Aorta (tissue), 5 donors: ENCODE results near the gene ZNF277. TPM values are rescaled to one million over a fixed set of nuclear protein-coding genes. Genes with fewer than 3 reads are reported as not detected.

Experiments
- ATAC-seq: fragments of 200-7000 bp; cut with Tn5 transposase; one replicate; pipeline ENCODE4 v1.9.1; 2022; ENCODE audit warnings: moderate library complexity; ENCODE audit not compliant: low FRiP score
- DNase-seq, 2 donors: peaks; one replicate each; pipeline ENCODE4 v3.0.0-alpha.2; 2020
- H3K27ac ChIP-seq, 2 donors: one replicate each; pipeline ENCODE4 v1.5.1; 2013; ENCODE audit warnings: low read length in 2 of 2, mild to moderate bottlenecking in 2 of 2, moderate library complexity in 2 of 2, control low read depth in 1 of 2, inconsistent platforms in 1 of 2, low read depth in 1 of 2
- H3K27me3 ChIP-seq, 2 donors: one replicate each; pipeline ENCODE4 v1.6.1; 2013; ENCODE audit warnings: control low read depth in 1 of 2, low read length in 1 of 2, mild to moderate bottlenecking in 1 of 2, moderate library complexity in 1 of 2; ENCODE audit not compliant: insufficient read depth in 2 of 2, control insufficient read depth in 1 of 2
- H3K36me3 ChIP-seq, 2 donors: one replicate each; pipeline ENCODE4 v1.6.1; 2013; ENCODE audit warnings: control low read depth in 1 of 2, low read length in 1 of 2, mild to moderate bottlenecking in 1 of 2; ENCODE audit not compliant: insufficient read depth in 2 of 2, control insufficient read depth in 1 of 2
- H3K4me1 ChIP-seq, 2 donors: one replicate each; pipeline ENCODE4 v1.6.1; 2013; ENCODE audit warnings: low read length in 2 of 2, control low read depth in 1 of 2, mild to moderate bottlenecking in 1 of 2, moderate library complexity in 1 of 2; ENCODE audit not compliant: insufficient read depth in 2 of 2, control insufficient read depth in 1 of 2
- H3K4me3 ChIP-seq, 2 donors: one replicate each; pipeline ENCODE4 v1.5.1; 2013; ENCODE audit warnings: low read length in 2 of 2, control low read depth in 1 of 2, mild to moderate bottlenecking in 1 of 2
- H3K9me3 ChIP-seq: one replicate; pipeline ENCODE4 v1.6.1; 2013; ENCODE audit warnings: mild to moderate bottlenecking, low read length; ENCODE audit not compliant: control insufficient read depth
- WGBS, 2 donors: extraction: QIAGEN DNeasy Blood & Tissue Kit; methylation state at CpG; one replicate each; pipeline ENCODE4 v1.1.7; 2013; 5-methylcytosine and 5-hydroxymethylcytosine counted together
- intact Hi-C, 2 donors: fragments of 100-400 bp; cut with DNase I; formaldehyde crosslinking; loops; one replicate each; pipeline versions ENCODE4 v1.14.2 to v1.15.0; 2022
- polyA plus RNA-seq, 2 donors: library from polyadenylated mRNA; stranded (reverse); fragments of 200-250 nt; gene quantifications; one replicate each; pipeline ENCODE4 v1.2.3, GENCODE V29; 2013
- total RNA-seq, 2 donors: library from RNA; stranded (reverse); fragmentation: NEBNext Ultra II Directional; extraction: Animal tissue kit (Norgen Biotek cat#: 25700); gene quantifications; one replicate each; pipeline ENCODE4 v1.2.1, GENCODE V29; 2021
- donor health status: healthy with polysubstance abuse.
- donor health status: Bipolar disorder and iron deficiency.
- donor health status: DM: no; HTN: no; CAD: no.
- donor health status: DM: no; HTN: no; CAD: no.
- donor health status: DM: yes; HTN: yes; CAD: no.

ZNF277 gene
- total and polyA plus RNA-seq, 4 donors = 17.8 to 41.6 (median 21.0) TPM

- WGBS, 2 donors = 93 to 95% methylated on average over 4 of the region's 4 CpGs
- intact Hi-C loops = no loop called here
- Histone ChIP-seq H3K9me3 (no peaks in the 10 kb centered on the region), H3K4me3 (no peak overlapping the region), H3K4me1 (peaks cover 0 to 2% of the 10 kb centered on the region in 2 donors), H3K36me3 (no peaks in the 10 kb centered on the region), H3K27me3 (no peaks in the 10 kb centered on the region), H3K27ac (no peak overlapping the region)
- ATAC-seq = no peak
- DNase-seq = no peak
Observed at GRCh38 chr7:112226701-112227276, 20.3 kb downstream of the ZNF277 start.

GRCh38 chr7:112228632-112229031 lies 22.1 kb downstream of the ZNF277 start:
- intact Hi-C loops = no loop called here
- WGBS, 2 donors = 94 to 95% methylated on average over 2 of the region's 2 CpGs
- Histone ChIP-seq H3K36me3 (no peaks in the 10 kb centered on the region), H3K4me1 (peaks cover 0 to 2% of the 10 kb centered on the region in 2 donors), H3K4me3 (no peak overlapping the region), H3K9me3 (no peaks in the 10 kb centered on the region), H3K27me3 (peaks cover 0 to 1% of the 10 kb centered on the region in 2 donors), H3K27ac (no peak overlapping the region)
- ATAC-seq (no peak), DNase-seq (no peak)

DNA sequence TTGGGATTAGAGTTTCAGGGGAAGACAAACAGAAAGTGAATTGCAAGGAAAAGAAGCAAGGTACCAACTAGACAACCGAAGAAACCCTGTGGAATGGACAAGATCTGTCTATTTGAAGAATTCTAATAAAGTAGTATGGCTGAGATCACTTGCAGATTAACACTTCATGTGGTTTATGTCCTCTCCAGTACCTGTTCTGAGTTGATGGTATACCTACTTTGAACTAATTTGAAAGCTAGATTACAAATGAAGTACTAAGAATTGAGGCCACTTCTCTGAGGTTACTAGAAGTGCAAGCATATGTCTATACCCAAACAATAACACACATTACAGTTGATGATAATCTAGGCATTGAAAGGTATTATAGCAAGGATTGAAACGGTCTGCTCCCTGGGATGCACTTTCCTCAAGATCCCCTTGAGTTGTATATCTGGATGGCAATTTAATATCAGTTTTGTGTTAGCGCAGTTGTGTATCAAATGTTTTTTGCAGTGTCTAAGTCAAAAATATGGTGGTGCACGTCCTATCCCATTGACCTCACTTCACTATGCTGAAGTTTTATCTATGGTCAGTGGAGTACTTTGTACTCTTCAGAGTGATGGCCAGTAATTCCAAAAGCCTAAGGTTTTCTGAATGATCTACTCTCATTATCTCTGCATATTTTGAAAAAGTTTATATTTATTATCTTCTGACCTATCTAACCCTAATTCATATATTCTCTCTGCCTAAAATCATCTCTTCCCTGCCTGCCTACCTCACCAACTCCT lies 25.9 kb downstream of the ZNF277 start:
- H3K4me3 ChIP-seq = no peak overlapping the region
- intact Hi-C loops = no loop called here
- no peak overlapping the region for H3K27ac ChIP-seq
- H3K27me3 ChIP-seq = peaks cover 0 to 1% of the 10 kb centered on the region in 2 donors
- DNase-seq (no peak), ATAC-seq (no peak)
- no peaks in the 10 kb centered on the region for H3K9me3 ChIP-seq
- WGBS, 2 donors = 96 to 97% methylated on average over 4 of the region's 4 CpGs
- H3K4me1 ChIP-seq = no peaks in the 10 kb centered on the region
- no peaks in the 10 kb centered on the region for H3K36me3 ChIP-seq

GRCh38 chr7:112233048-112233697 lies 26.7 kb downstream of the ZNF277 start:
- Histone ChIP-seq H3K27ac (no peak overlapping the region), H3K4me3 (no peak overlapping the region), H3K9me3 (no peaks in the 10 kb centered on the region), H3K27me3 (peaks cover 0 to 1% of the 10 kb centered on the region in 2 donors), H3K36me3 (no peaks in the 10 kb centered on the region), H3K4me1 (no peaks in the 10 kb centered on the region)
- no peak for DNase-seq
- intact Hi-C loops = no loop called here
- WGBS, 2 donors = 86 to 87% methylated on average over 3 of the region's 3 CpGs
- ATAC-seq = no peak

DNA sequence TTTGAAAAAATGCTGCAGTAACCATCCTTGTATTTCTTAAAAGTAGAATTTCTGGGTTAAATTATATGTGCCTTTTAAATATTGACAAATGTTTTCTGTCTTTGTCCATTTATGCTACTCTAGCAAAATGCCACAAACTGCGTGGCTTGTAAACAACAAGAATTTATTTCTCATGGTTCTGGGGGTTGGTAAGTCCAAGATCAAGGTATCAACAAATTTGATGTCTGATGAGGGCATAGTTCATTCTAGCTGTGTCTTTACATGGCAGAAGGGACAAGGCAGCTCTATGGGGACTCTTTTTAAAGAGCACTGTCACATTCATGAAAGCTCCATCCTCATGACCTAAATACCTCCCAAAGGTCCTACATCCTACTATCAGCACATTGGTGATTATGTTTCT lies 27.7 kb downstream of the ZNF277 start:
- no peaks in the 10 kb centered on the region for H3K9me3 ChIP-seq
- no peak overlapping the region for H3K4me3 ChIP-seq
- DNase-seq (no peak), ATAC-seq (no peak)
- no peak overlapping the region for H3K27ac ChIP-seq
- 98 to 100% methylated on average over 1 of the region's 1 CpG for WGBS, 2 donors
- intact Hi-C loops = no loop called here
- peaks cover 0 to 1% of the 10 kb centered on the region in 2 donors for H3K27me3 ChIP-seq
- H3K36me3 ChIP-seq = no peaks in the 10 kb centered on the region
- no peaks in the 10 kb centered on the region for H3K4me1 ChIP-seq

DNA sequence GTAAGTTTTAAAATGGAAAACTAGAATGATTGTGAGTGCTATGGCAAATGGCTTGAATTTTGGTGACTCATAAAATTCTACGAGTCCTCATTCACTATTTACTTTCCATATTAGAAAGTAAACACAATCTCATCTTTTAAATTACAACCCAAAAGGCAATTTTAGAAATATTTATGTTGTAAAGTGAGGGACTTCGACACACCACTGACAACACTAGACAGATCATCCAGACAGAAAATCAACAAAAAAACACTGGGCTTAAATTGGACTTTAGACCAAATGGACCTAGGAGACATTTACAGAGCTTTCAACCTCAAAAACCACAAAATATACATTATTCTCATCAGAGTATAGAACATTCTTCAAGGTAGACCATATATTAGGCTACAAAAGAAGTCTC lies 30.1 kb downstream of the ZNF277 start:
- Histone ChIP-seq H3K4me1 (no peaks in the 10 kb centered on the region), H3K27me3 (peaks cover 0 to 1% of the 10 kb centered on the region in 2 donors), H3K9me3 (no peaks in the 10 kb centered on the region), H3K4me3 (no peak overlapping the region), H3K27ac (no peak overlapping the region), H3K36me3 (no peaks in the 10 kb centered on the region)
- intact Hi-C loops = no loop called here
- ATAC-seq = no peak
- 95 to 98% methylated on average over 2 of the region's 2 CpGs for WGBS, 2 donors
- DNase-seq = no peak

DNA sequence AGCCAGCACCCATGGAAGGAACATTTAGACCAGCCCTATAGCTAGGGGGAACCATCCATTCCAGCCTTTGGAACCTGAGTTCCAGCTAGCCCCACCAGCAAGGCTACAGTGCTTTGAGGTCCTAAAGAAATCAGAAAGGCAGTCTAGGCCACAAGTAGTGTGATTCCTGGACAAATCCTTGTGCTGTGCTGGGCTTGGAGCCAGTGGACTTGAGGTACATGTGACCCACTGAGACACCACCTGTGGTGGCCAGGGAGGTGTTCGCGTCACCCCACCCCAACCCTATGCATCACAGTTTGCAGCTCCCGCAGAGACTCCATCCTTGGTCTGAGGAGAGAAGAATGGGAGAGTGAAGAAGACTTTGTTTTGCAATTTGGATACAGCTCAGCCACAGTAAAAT lies 31.8 kb downstream of the ZNF277 start:
- Histone ChIP-seq H3K27ac (no peak overlapping the region), H3K4me3 (no peak overlapping the region), H3K9me3 (no peaks in the 10 kb centered on the region), H3K27me3 (no peaks in the 10 kb centered on the region), H3K36me3 (no peaks in the 10 kb centered on the region), H3K4me1 (no peaks in the 10 kb centered on the region)
- DNase-seq (no peak), ATAC-seq (no peak)
- WGBS, 2 donors = 93 to 97% methylated on average over 3 of the region's 3 CpGs
- intact Hi-C loops = no loop called here

DNA sequence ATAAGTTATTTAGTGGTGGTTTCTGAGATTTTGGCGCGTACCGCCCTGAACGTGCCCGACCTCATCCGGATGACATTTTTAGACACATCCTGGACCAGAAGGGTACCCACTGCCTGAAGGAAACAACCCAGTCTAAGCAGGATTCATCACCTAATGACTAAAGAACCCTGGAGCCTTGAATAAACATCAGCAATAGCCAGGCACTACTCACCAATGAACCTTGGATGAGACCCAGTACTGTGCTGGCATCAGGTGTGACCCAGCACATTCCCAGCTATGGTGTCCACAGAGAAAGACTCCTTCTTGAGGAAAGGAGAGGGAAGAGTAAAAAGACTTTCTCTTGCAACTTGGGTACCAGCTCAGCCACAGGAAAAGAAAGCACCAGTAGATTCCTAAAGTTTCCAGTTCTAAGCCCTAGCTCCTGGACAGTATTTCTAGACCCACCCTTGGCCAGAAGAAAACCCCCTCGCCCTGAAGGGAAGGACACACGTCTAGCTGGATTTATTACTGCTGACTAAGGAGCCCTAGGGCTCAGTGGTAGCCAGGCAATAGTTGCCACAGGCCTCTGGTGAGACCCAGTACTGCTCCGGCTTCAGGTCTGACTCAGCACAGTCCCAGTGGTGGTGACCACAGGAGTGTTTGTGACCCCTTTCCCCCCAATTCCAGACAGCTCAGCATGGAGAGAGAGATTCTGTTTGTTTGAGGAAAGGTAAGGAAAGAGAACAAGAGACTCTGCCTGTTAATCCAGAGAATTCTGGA lies 32.5 kb downstream of the ZNF277 start:
- ATAC-seq (no peak), DNase-seq (no peak)
- WGBS, 2 donors = 95% methylated on average over 9 of the region's 9 CpGs
- Histone ChIP-seq H3K9me3 (no peaks in the 10 kb centered on the region), H3K4me1 (no peaks in the 10 kb centered on the region), H3K27me3 (no peaks in the 10 kb centered on the region), H3K27ac (no peak overlapping the region), H3K36me3 (no peaks in the 10 kb centered on the region), H3K4me3 (no peak overlapping the region)
- intact Hi-C loops = no loop called here
